ENCODE data around the gene MAPKAPK3.

MAPKAPK3 gene

GRCh38 chr3:50587806-50588758, 28.9 kb upstream of the MAPKAPK3 start:
- peak; percentile 92 to 94 for DNase-seq

- DNase-seq = peak in 1 of 2 experiments; percentile 38
These were observed 28.1 kb upstream of the MAPKAPK3 start for GRCh38 chr3:50588759-50589433.

- DNase-seq = no peak
These were observed 25.7 kb upstream of the MAPKAPK3 start for GRCh38 chr3:50591196-50591741.

DNA sequence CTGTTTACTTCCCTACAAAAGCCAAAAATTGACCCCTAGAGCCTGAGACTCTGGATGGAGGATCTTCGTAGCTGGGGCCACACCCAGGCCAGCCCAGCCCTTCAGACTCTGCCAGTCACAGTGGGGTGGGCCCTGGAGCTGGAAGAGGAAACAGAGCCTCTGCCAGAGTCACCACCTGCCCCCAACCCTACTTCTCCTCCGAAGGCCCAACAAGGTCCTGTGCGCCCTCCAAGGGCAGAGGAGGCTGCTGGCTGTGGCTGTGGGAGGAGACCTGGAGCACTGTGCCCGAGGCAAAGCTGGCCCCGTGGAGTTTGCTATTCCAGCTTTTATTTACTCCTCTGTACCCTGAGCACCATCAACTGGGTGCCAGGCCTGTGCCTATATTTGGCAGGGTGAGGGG, 24.4 kb upstream of the MAPKAPK3 start:
- peak in 1 of 2 experiments; percentile 61 for DNase-seq

DNA sequence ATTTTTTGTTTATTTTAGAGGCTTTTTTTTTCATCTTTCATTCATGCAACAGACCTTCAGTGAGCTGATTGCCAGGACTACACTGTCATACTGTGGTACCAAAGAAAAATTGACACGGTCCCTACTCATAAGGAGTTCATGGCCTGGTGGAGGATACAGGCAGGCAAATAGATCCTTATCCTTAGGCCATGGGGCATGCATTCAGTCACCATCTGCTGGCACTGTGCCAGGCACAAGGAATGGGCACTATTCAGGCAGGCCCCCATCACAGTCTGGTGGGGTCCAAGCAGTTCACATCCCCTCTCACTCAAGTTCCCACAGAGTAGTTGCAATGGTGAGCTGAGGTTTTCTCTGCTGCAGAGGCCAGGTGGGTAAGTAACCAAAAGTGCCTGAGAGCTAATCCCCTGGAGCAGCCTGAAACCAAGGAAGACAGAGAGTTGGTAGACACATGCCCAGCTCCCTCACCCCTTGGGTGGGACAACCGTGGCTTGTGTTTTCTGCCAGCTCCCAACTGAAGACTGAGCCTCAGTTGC, 22.6 kb upstream of the MAPKAPK3 start:
- peak; percentile 38 to 41 for DNase-seq

DNA sequence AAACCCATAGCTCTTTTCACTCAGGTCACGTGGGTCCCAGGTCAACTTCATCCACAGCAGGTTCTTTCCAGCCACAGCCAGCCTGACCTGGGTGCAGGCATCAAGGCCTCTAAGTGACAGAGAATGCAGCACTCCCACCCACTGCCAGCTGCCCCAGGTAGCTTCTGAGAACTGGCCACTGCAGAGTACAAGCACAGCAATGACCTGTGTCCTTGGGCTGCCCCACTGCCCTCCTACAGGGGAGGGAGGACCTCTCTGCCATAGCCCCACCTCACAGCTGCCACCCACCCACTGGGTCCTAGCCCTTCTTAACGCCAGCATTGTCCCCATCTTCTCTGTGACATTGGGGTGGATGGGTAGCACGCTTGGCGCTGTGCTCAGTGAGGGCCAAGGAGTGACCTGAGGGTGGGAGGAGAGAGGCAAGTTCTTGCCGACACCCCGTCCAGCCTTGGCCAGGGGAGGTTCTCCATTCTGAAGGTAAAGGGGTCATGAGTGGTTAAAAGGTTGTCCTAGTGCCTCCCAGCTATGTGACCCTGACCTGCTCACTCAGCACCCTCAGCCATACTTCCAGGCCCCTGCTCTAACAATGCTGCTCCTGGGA, 17.7 kb upstream of the MAPKAPK3 start:
- peak in 1 of 2 experiments; percentile 50 for DNase-seq

GRCh38 chr3:50599716-50600118, 17.2 kb upstream of the MAPKAPK3 start:
- peak in 1 of 2 experiments; percentile 58 for DNase-seq

GRCh38 chr3:50600141-50600753, 16.7 kb upstream of the MAPKAPK3 start:
- DNase-seq = peak; percentile 70 to 73

DNA sequence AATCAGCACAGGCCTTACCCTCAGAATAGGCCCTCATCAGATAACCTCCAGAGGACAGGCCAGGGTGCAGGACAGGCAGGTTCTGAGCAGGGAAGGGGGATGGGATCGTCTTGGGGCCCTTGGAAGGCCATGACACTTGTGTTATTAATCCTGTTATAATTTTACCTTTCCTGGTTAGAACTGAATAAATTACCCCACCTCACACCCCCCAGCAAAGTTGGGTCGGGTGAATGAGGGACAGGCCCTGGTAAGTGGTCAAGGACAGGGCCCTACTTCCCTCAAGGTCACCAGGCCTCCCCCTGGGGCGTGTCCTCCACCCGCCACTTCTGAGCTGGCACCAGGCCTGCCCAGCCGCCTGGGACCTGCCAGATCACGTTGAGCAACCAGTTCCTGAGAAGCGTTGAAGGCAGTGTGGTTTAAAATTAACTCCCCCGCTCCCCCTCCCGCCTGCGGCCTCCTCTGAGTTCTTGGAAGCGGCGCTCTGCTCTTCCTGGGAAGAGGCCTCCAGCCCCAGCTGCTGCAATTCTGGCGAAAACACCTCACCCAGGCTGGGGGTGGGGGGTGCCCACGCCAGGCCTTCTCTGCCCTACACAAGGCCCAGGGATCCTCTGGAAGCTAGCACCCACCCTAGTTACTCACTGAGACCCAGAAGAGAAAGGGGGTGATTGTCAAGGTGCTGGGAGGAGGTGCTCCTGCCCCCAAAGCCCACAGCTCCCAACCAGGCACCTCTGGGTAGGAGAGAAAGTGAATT, 15.9 kb upstream of the MAPKAPK3 start:
- peak; percentile 94 to 96 for DNase-seq

DNA sequence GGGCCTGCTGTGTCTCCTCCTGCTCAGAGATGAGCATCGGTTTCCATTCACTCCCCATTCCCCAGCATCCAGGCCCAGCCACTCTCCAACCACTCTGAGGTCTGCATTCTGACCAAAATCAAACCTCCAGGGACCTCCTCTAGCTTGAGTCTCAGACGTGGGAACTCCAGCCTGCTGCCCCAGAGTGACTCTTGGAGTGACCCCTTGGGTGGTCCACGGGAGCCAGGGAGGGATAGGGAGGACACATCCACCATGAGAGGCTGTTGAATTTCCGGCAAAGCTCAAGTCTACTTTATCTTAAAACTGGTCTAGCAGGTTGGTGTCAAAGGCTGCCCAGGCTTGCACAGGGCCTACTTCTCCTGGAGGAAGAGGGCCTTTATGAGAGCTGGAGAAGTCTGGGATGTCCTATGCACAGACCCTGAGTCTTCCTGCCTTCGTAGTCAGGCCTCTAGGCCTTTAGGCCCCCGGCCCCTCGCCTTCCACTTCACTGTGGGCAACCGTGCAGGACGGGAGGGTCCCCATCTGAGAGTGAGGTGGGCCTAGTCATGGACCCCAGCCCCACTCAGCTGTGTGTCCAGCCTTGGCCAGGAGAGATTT, 14.3 kb upstream of the MAPKAPK3 start:
- no peak for DNase-seq

DNA sequence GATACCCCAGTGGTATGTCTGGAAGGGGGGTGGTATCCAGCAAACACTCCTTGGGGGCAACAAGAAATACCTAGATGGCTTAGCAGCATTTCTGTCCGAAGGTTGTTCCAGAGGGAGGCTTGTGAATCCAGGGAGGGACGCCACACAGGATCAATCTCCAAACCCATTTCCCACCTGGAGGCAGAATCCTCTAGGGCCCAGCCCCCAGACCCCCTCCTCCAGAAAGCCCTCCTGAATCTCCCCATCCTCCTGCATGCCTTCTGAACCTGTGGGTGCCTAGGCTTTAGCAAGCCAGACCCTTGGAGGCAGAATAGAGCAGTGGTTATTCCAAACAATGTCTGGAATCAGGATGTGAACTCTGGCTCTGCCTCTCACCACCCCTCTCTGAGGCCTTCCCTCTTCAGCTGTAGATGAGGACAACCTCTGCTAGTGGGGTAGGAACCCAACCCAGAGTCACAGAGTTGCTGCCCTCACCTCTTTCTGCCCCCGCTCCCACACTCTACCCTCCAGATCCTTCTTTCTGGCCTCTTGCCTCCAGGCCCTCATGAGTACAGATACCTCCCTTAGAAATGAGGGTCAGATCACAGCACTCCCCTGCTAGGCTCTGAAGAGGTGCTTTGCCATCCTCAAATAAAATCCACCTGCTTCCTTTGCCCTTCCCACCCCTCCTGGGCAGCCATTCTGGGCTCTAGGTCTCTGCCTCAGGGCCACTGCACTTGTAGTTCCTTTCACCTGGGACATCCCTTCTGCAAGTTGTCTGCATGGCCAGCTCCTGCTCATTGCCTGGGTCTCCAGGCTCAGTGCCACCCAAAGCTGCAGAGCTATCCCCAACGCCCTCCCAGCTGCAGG, 13.5 kb upstream of the MAPKAPK3 start:
- peak; percentile 70 to 72 for DNase-seq

- DNase-seq = peak in 1 of 2 experiments; percentile 64
These were observed 12.8 kb upstream of the MAPKAPK3 start for GRCh38 chr3:50604110-50604621.

DNA sequence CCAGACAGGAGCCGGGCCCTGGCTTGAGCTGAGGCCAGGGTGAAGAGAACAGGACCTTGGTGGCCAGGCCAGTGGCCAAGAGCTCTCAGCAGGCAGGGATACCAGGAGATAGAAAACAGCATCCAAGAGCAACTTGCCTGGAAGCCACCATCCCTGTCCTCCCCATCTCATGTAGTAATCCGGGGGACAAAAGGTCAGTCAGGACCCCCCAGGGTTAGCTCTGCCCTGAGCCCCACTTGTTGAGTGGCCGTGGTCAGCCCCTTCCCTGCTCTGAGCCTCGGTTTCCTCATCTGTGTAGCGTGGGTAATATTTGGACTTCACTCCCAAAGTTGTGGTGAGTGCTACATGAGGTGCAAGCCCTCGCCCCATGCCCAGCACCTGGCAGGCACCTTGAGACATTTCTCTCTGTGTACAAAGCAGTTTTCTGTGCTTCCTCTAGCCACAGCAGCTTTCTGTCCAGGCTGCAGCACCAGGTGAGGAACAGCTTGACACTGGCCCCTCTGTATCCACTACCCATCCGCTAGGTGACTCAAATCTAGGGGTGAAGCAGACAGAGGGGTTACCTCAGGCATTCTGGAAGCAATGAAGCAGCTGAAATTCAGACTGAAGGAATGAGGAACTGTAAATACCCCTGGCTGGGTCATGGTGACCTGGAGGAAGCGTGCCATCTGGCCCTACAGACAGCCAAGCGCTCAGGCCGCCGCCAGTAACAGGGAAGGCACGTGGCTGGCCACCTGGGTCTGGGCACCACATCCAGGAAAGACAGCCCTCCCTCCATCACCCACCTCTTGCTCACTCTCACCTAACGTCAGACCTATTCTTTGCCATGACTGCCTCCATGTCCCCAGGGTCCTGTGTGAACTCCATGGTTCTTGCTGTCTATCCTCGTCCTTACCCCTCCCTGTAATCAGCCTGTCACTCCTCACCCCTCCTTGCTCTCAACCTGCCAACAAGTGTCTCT, 12.0 kb upstream of the MAPKAPK3 start:
- DNase-seq = peak; percentile 65 to 72

GRCh38 chr3:50605901-50606326, 11.0 kb upstream of the MAPKAPK3 start:
- DNase-seq = peak; percentile 68 to 69

DNA sequence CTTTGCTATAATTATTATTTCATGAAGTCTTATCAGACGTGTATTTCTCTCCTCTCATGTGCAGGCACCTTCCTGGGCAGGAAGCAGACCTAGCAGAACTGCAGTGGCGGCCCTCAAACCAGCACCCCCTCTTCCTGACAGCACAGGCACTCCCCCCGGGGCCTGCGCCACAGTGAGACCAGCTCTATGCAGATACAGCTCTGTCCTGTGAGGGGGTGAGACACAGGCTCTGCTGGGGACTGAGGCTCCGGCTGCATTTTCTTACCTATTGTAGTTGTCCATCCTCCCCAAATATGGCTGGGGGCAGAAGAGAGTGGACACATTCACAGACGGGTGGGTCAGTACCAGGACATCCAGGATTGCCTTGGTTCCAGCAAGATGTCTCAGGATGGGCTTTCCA, 10.4 kb upstream of the MAPKAPK3 start:
- DNase-seq = peak; percentile 59 to 68

GRCh38 chr3:50607271-50608091, 9.5 kb upstream of the MAPKAPK3 start:
- DNase-seq = peak; percentile 67 to 70

GRCh38 chr3:50608278-50608677, 8.7 kb upstream of the MAPKAPK3 start:
- peak; percentile 64 to 69 for DNase-seq

Data from activated T-cell treated with anti-CD3 and anti-CD28 coated beads, Interleukin-2, amount 50 U/mL, for 48 hours (primary cell).